Loucy (cell line): ENCODE results near the gene SORL1-AS1.

ENCODE experiments used
- EZH2phosphoT487 ChIP-seq: fragments of 200-600 bp; IDR thresholded peaks from 2 replicates; pipeline ENCODE4 v1.6.1; 2018; ENCODE audit warnings: antibody characterized with exemption, mild to moderate bottlenecking, moderate library complexity, borderline replicate concordance
- TF ChIP-seq, protein P1 (sequence below): fragments of 200-600 bp; sonication (generic); conservative IDR thresholded peaks from 2 replicates; pipeline ENCODE4 v1.5.1; 2014; ENCODE audit warnings: mild to moderate bottlenecking, antibody characterized with exemption, low read length

DNA sequence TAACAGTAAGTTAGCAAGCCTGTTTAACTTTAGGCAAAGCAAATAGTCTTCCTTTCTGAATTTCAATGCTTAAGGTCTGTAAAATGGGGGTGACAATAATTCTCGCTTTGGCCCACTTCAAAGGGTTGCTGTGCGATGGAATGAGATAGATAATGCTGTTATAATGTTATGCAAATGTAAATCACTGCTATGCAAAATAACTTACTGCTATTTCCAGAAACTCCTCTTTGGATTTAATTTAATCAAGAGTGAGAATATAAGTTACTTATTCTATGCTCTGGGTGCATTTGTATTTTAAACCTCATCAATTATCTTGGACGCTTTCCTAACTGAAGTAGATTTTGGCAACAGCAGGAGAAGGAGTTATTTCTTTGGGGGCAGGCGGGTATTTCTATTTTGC is 4.8 kb downstream of the SORL1-AS1 start:
- TF ChIP-seq, protein P1, sequence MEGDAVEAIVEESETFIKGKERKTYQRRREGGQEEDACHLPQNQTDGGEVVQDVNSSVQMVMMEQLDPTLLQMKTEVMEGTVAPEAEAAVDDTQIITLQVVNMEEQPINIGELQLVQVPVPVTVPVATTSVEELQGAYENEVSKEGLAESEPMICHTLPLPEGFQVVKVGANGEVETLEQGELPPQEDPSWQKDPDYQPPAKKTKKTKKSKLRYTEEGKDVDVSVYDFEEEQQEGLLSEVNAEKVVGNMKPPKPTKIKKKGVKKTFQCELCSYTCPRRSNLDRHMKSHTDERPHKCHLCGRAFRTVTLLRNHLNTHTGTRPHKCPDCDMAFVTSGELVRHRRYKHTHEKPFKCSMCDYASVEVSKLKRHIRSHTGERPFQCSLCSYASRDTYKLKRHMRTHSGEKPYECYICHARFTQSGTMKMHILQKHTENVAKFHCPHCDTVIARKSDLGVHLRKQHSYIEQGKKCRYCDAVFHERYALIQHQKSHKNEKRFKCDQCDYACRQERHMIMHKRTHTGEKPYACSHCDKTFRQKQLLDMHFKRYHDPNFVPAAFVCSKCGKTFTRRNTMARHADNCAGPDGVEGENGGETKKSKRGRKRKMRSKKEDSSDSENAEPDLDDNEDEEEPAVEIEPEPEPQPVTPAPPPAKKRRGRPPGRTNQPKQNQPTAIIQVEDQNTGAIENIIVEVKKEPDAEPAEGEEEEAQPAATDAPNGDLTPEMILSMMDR: no peak
- TF ChIP-seq EZH2phosphoT487: no peak
